Neuronal stem cell (in vitro differentiated cells): ENCODE data around the gene RGL1.

Experiments used
- DNase-seq: peaks from one replicate; pipeline ENCODE4 v3.0.0-alpha.2; 2013; ENCODE audit warnings: low spot score
- H2AFZ ChIP-seq: one replicate; pipeline ENCODE4 v1.6.1; 2013; ENCODE audit warnings: mild to moderate bottlenecking, low read length, inconsistent platforms
- H2AK5ac ChIP-seq: 2 replicates; pipeline ENCODE4 v1.6.1; 2013; ENCODE audit warnings: low read depth, mild to moderate bottlenecking, inconsistent platforms, low read length, moderate library complexity, mixed read lengths
- H2BK120ac ChIP-seq: 2 replicates; pipeline ENCODE4 v1.6.1; 2013; ENCODE audit warnings: low read depth, mild to moderate bottlenecking, inconsistent platforms, low read length, moderate library complexity, mixed read lengths
- H2BK12ac ChIP-seq: one replicate; pipeline ENCODE4 v1.6.1; 2013; ENCODE audit warnings: low read length, inconsistent platforms
- H2BK15ac ChIP-seq: 2 replicates; pipeline ENCODE4 v1.6.1; 2013; ENCODE audit warnings: mild to moderate bottlenecking, low read length, inconsistent platforms, mixed read lengths
- H2BK5ac ChIP-seq: one replicate; pipeline ENCODE4 v1.6.1; 2013; ENCODE audit warnings: inconsistent platforms, mild to moderate bottlenecking, low read length, moderate library complexity
- H3K14ac ChIP-seq: one replicate; pipeline ENCODE4 v1.6.1; 2013; ENCODE audit warnings: low read length, inconsistent platforms
- H3K18ac ChIP-seq: 2 replicates; pipeline ENCODE4 v1.6.1; 2013; ENCODE audit warnings: low read length, inconsistent platforms
- H3K23ac ChIP-seq: 2 replicates; pipeline ENCODE4 v1.6.1; 2013; ENCODE audit warnings: low read depth, mild to moderate bottlenecking, mixed read lengths, low read length, inconsistent platforms; ENCODE audit not compliant: poor library complexity
- H3K27ac ChIP-seq: replicated peaks from 3 replicates; pipeline ENCODE4 v1.5.1; 2013; ENCODE audit warnings: low read length, inconsistent platforms
- H3K27me3 ChIP-seq, 3 experiments: 2 replicates each; pipeline ENCODE4 v1.6.1; 2013; ENCODE audit warnings: low read length in 3 of 3, mild to moderate bottlenecking in 2 of 3, inconsistent platforms in 1 of 3, low read depth in 1 of 3, mixed read lengths in 1 of 3, moderate library complexity in 1 of 3; ENCODE audit not compliant: control insufficient read depth in 3 of 3, insufficient read depth in 3 of 3
- H3K36me3 ChIP-seq, 2 donors: replicated peaks in 1 of 2; 2 replicates each; pipeline ENCODE4 v1.6.1; 2013; ENCODE audit warnings: low read length in 2 of 2; ENCODE audit not compliant: control insufficient read depth in 2 of 2, insufficient read depth in 2 of 2
- H3K4ac ChIP-seq: 2 replicates; pipeline ENCODE4 v1.6.1; 2013; ENCODE audit warnings: inconsistent platforms, mild to moderate bottlenecking, low read length, moderate library complexity
- H3K4me1 ChIP-seq, 2 donors: 1 replicate in 1 of 2; 2 replicates in 1 of 2; pipeline ENCODE4 v1.6.1; 2013; ENCODE audit warnings: low read length in 2 of 2, low read depth in 1 of 2; ENCODE audit not compliant: control insufficient read depth in 2 of 2, insufficient read depth in 1 of 2
- H3K4me2 ChIP-seq: one replicate; pipeline ENCODE4 v1.6.1; 2013; ENCODE audit warnings: mild to moderate bottlenecking, low read length, inconsistent platforms; ENCODE audit not compliant: insufficient read depth, poor library complexity, severe bottlenecking
- H3K4me3 ChIP-seq, 2 donors: 2 replicates each; pipeline ENCODE4 v1.5.1; 2013; ENCODE audit warnings: low read length in 2 of 2, mild to moderate bottlenecking in 2 of 2, inconsistent platforms in 1 of 2, moderate library complexity in 1 of 2
- H3K79me1 ChIP-seq: one replicate; pipeline ENCODE4 v1.6.1; 2013; ENCODE audit warnings: low read depth, mild to moderate bottlenecking, inconsistent platforms, low read length, moderate library complexity
- H3K9ac ChIP-seq: one replicate; pipeline ENCODE4 v1.6.1; 2013; ENCODE audit warnings: mild to moderate bottlenecking, low read depth, low read length, inconsistent platforms; ENCODE audit not compliant: poor library complexity
- H3K9me3 ChIP-seq, 2 donors: replicated peaks in 1 of 2; 2 replicates each; pipeline versions ENCODE3 to v1.6.1; 2013; ENCODE audit warnings: low read length in 2 of 2, mild to moderate bottlenecking in 2 of 2, inconsistent platforms in 1 of 2, low read depth in 1 of 2, mixed read lengths in 1 of 2, moderate library complexity in 1 of 2; ENCODE audit not compliant: control insufficient read depth in 2 of 2, insufficient read depth in 1 of 2
- H4K8ac ChIP-seq: one replicate; pipeline ENCODE4 v1.6.1; 2013; ENCODE audit warnings: low read depth, mild to moderate bottlenecking, inconsistent platforms, low read length, moderate library complexity
- H4K91ac ChIP-seq: one replicate; pipeline ENCODE4 v1.6.1; 2013; ENCODE audit warnings: low read length, low read depth, mild to moderate bottlenecking, inconsistent platforms; ENCODE audit not compliant: poor library complexity
- WGBS, 2 donors: extraction: QIAGEN DNeasy Blood & Tissue Kit; methylation state at CpG; one replicate each; pipeline ENCODE4 v1.1.7; 2013; ENCODE audit warnings: missing lambda C conversion rate in 2 of 2, mixed read lengths in 1 of 2; ENCODE audit not compliant: insufficient read length in 2 of 2, insufficient replicate concordance in 1 of 2; ENCODE audit errors: extremely low coverage in 2 of 2; 5-methylcytosine and 5-hydroxymethylcytosine counted together

Gene RGL1

DNA sequence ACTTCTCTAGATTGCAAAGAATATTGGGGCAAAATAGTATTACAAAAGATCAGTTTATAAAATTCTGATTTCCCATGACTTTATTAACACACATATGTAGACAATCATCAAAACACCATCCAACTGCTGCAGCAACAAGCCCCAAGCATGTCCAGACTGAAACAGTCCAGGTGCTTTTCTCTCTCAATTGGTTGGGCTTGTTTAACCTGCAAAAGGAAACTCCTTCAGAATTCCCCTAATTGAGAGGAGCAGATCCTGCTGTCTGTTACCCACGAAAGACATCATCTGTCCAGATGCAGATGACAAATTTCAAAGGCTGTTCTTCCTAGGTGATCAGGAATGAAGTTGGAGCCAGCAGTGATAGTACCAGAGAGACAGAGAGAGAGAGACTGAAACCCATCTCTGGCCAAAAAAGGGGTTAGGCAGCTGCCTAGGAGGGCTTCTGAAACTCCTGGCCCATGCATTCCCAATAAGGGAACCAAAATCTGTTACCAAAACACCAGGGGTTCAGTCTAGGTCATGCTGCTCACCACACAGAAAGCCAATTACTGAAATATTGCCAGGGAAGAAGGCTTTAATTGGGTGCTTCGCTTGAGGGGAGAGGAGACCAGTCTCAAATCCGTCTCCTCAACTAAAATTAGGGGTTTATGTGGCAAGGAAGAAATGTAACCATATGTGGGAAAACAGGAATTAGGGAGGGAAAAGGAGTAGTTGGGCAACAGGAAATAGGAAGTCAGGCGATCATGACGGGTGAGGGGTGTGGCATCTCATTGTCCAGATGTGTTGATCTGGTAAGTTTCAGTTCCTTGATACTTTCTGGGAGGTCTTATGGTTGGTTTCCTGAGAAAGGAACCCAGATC is 34.7 kb upstream of the RGL1 start:
- Histone ChIP-seq H3K4me1 (no peaks in the 10 kb centered on the region), H2BK5ac (no peak overlapping the region), H4K8ac (no peak overlapping the region), H3K4me3 (no peak overlapping the region), H2BK12ac (no peak overlapping the region), H2BK120ac (no peak overlapping the region), H2AK5ac (no peak overlapping the region), H3K4ac (no peak overlapping the region), H3K4me2 (no peak overlapping the region), H2AFZ (no peak overlapping the region), H4K91ac (no peak overlapping the region), H3K27me3 (no peaks in the 10 kb centered on the region), H3K9me3 (peaks cover 2 to 14% of the 10 kb centered on the region in 2 donors), H2BK15ac (no peak overlapping the region), H3K23ac (no peak overlapping the region), H3K27ac (no peak overlapping the region), H3K9ac (no peak overlapping the region), H3K14ac (no peak overlapping the region), H3K36me3 (no peaks in the 10 kb centered on the region), H3K18ac (no peak overlapping the region), H3K79me1 (no peaks in the 10 kb centered on the region)
- no peak for DNase-seq
- WGBS, 2 donors, result no CpG with 5 or more reads among the region's 5 CpGs

DNA sequence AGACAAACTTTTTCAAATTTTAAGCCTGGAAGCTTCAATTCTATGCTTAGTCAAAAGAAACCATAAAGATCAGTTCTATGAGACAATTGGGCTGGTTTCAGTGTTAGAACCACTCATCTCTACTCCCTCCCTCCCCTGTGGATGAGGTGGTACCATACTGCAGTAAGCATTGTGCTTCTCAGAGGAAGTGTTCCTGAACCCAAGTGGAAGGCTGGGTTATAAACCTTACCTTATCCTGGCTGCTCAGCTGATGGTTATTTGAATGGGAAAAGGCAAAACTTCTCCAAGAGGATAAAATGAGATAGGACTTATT is 34.1 kb upstream of the RGL1 start:
- no peak overlapping the region for H2BK12ac ChIP-seq
- H2AFZ ChIP-seq, result no peak overlapping the region
- H4K8ac ChIP-seq, result no peak overlapping the region
- no peak overlapping the region for H2BK120ac ChIP-seq
- H3K9me3 ChIP-seq, result peaks cover 2 to 20% of the 10 kb centered on the region in 2 donors
- no peak overlapping the region for H3K18ac ChIP-seq
- no peaks in the 10 kb centered on the region for H3K27me3 ChIP-seq
- no peak overlapping the region for H2BK15ac ChIP-seq
- no peak overlapping the region for H3K9ac ChIP-seq
- no peaks in the 10 kb centered on the region for H3K79me1 ChIP-seq
- H2BK5ac ChIP-seq, result no peak overlapping the region
- H3K4ac ChIP-seq, result no peak overlapping the region
- H3K4me2 ChIP-seq, result no peak overlapping the region
- H3K4me3 ChIP-seq, result no peak overlapping the region
- no peaks in the 10 kb centered on the region for H3K4me1 ChIP-seq
- no peak overlapping the region for H2AK5ac ChIP-seq
- no peak overlapping the region for H3K27ac ChIP-seq
- H3K36me3 ChIP-seq, result no peaks in the 10 kb centered on the region
- H3K23ac ChIP-seq, result no peak overlapping the region
- no peak overlapping the region for H3K14ac ChIP-seq
- no peak for DNase-seq
- no peak overlapping the region for H4K91ac ChIP-seq

DNA sequence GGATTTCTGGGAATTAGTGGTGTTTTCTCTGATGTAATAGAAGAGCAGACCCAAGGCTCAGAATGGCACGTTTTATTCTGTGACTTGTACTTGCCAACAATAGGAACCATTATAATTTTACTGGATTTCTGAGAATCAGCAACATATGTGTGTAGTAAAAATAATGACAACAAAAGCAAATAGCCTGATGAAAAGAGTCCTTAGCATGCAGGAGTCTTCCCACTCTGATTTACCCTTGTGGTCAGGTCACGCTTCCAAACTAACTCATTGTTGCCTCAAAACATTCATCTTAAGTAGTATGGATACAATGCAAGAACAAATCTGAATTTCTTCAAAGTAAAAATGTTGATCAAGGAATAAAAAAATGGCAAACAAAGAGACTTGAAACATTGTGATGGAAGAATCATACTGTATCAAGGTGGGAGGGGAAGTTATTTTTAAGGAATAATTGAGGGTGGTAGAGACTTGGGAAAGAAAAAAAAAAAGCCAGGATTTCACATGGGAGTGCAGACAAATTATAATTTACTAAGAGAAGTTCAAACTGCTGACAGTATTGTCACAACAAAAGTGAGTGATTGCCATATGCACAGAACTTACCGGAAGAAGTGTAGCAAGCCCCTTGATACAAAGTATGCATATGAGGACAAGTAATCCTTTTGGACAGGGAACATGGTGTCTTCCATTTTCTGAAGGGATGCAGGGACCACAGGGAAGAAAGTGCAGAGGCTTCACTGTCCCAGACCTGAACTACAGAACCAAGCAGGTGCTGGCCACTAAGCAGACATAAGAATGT is 31.2 kb upstream of the RGL1 start:
- no peak overlapping the region for H2BK15ac ChIP-seq
- H3K9ac ChIP-seq, result no peak overlapping the region
- no peak overlapping the region for H3K14ac ChIP-seq
- no peak overlapping the region for H3K4ac ChIP-seq
- H3K23ac ChIP-seq, result no peak overlapping the region
- H3K27me3 ChIP-seq, result no peaks in the 10 kb centered on the region
- H3K79me1 ChIP-seq, result no peaks in the 10 kb centered on the region
- no peak overlapping the region for H2BK5ac ChIP-seq
- no peak overlapping the region for H4K8ac ChIP-seq
- H3K4me2 ChIP-seq, result no peak overlapping the region
- H3K4me3 ChIP-seq, result no peak overlapping the region
- H2BK12ac ChIP-seq, result no peak overlapping the region
- WGBS, 2 donors, result no CpG with 5 or more reads among the region's 3 CpGs
- DNase-seq, result no peak
- no peak overlapping the region for H3K27ac ChIP-seq
- no peak overlapping the region for H2AFZ ChIP-seq
- H2BK120ac ChIP-seq, result no peak overlapping the region
- H3K4me1 ChIP-seq, result no peaks in the 10 kb centered on the region
- H4K91ac ChIP-seq, result no peak overlapping the region
- H3K18ac ChIP-seq, result no peak overlapping the region
- H2AK5ac ChIP-seq, result no peak overlapping the region
- H3K9me3 ChIP-seq, result peaks cover 2 to 20% of the 10 kb centered on the region in 2 donors
- no peaks in the 10 kb centered on the region for H3K36me3 ChIP-seq

DNA sequence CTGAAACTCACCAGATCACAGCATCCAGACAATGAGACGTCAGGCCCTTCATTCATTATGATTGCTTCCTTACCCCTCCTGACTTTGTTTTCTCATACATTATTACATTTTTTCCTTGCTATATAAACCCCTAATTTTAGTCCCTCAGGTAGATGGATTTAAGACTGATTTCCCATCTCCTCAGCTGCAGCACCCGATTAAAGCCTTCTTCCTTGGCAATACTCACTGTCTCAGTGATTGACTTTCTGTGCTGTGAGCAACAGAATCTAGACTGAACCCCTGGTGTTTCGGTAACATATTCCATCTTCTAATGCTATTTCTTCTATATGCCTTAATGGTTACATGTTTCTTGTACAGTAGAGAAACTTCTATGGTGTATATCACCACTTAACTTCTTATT is 30.0 kb upstream of the RGL1 start:
- no CpG with 5 or more reads among the region's 3 CpGs for WGBS, 2 donors

More for the DNA sequence above, 30.0 kb upstream of the RGL1 start:
- Histone ChIP-seq H2AK5ac (no peak overlapping the region), H4K91ac (no peak overlapping the region), H3K9me3 (peaks cover 2 to 20% of the 10 kb centered on the region in 2 donors), H3K23ac (no peak overlapping the region), H2BK15ac (no peak overlapping the region), H3K79me1 (no peaks in the 10 kb centered on the region), H3K4me1 (no peaks in the 10 kb centered on the region), H3K27me3 (no peaks in the 10 kb centered on the region), H3K4me2 (no peak overlapping the region), H3K9ac (no peak overlapping the region), H2BK120ac (no peak overlapping the region), H4K8ac (no peak overlapping the region), H3K4ac (no peak overlapping the region), H2AFZ (no peak overlapping the region), H3K18ac (no peak overlapping the region), H3K4me3 (no peak overlapping the region), H3K36me3 (no peaks in the 10 kb centered on the region), H3K27ac (no peak overlapping the region), H3K14ac (no peak overlapping the region), H2BK12ac (no peak overlapping the region), H2BK5ac (no peak overlapping the region)
- no peak for DNase-seq
